H9 (cell line): Measurements from ENCODE around the gene IL1RAPL2. TPM values are rescaled to one million over a fixed set of nuclear protein-coding genes. Genes with fewer than 3 reads are reported as not detected.

ENCODE experiments used
- DNase-seq: peaks from one replicate; pipeline ENCODE4 v3.0.0-alpha.2; 2017
- H2AFZ ChIP-seq: one replicate; pipeline ENCODE4 v1.6.1; 2013; ENCODE audit warnings: mild to moderate bottlenecking, low read length, control low read depth, moderate library complexity
- H2AK5ac ChIP-seq: 2 replicates; pipeline ENCODE4 v1.6.1; 2013; ENCODE audit warnings: low read length, control low read depth, mixed read lengths; ENCODE audit not compliant: insufficient read length
- H2BK120ac ChIP-seq: one replicate; pipeline ENCODE4 v1.6.1; 2013; ENCODE audit warnings: low read depth, mild to moderate bottlenecking, low read length, control low read depth, inconsistent platforms; ENCODE audit not compliant: poor library complexity, severe bottlenecking
- H2BK12ac ChIP-seq: 2 replicates; pipeline ENCODE4 v1.6.1; 2013; ENCODE audit warnings: low read length, control low read depth, mixed read lengths, low read depth; ENCODE audit not compliant: insufficient read length
- H2BK15ac ChIP-seq: 2 replicates; pipeline ENCODE4 v1.6.1; 2013; ENCODE audit warnings: low read depth, low read length, control low read depth
- H2BK20ac ChIP-seq: one replicate; pipeline ENCODE4 v1.6.1; 2013; ENCODE audit warnings: low read depth, mild to moderate bottlenecking, low read length, control low read depth, inconsistent platforms; ENCODE audit not compliant: poor library complexity, severe bottlenecking
- H2BK5ac ChIP-seq: 2 replicates; pipeline ENCODE4 v1.6.1; 2013; ENCODE audit warnings: low read length, control low read depth, mixed read lengths; ENCODE audit not compliant: insufficient read length
- H3K14ac ChIP-seq: 2 replicates; pipeline ENCODE4 v1.6.1; 2013; ENCODE audit warnings: low read length, control low read depth; ENCODE audit not compliant: insufficient read depth
- H3K18ac ChIP-seq: 2 replicates; pipeline ENCODE4 v1.6.1; 2013; ENCODE audit warnings: low read depth, mild to moderate bottlenecking, mixed read lengths, low read length, control low read depth; ENCODE audit not compliant: insufficient read length
- H3K23ac ChIP-seq: 2 replicates; pipeline ENCODE4 v1.6.1; 2013; ENCODE audit warnings: low read length, control low read depth, mixed read lengths, low read depth; ENCODE audit not compliant: insufficient read length
- H3K23me2 ChIP-seq: 2 replicates; pipeline ENCODE4 v1.6.1; 2013; ENCODE audit warnings: low read depth, mild to moderate bottlenecking, mixed read lengths, low read length, control low read depth; ENCODE audit not compliant: insufficient read length, poor library complexity, severe bottlenecking
- H3K27ac ChIP-seq: 2 replicates; pipeline ENCODE4 v1.5.1; 2013; ENCODE audit warnings: low read length, control low read depth, mixed read lengths, low read depth; ENCODE audit not compliant: insufficient read length
- H3K27me3 ChIP-seq: 2 replicates; pipeline ENCODE4 v1.6.1; 2013; ENCODE audit warnings: low read length, control low read depth, inconsistent platforms; ENCODE audit not compliant: insufficient read depth
- H3K4ac ChIP-seq: 2 replicates; pipeline ENCODE4 v1.6.1; 2013; ENCODE audit warnings: low read depth, mild to moderate bottlenecking, control low read depth, inconsistent platforms, low read length, moderate library complexity
- H3K4me1 ChIP-seq: 2 replicates; pipeline ENCODE4 v1.6.1; 2013; ENCODE audit warnings: low read length, control low read depth, inconsistent platforms; ENCODE audit not compliant: insufficient read depth
- H3K4me2 ChIP-seq: 2 replicates; pipeline ENCODE4 v1.6.1; 2013; ENCODE audit warnings: low read length, control low read depth, mixed read lengths; ENCODE audit not compliant: insufficient read length, insufficient read depth
- H3K56ac ChIP-seq: 2 replicates; pipeline ENCODE4 v1.6.1; 2013; ENCODE audit warnings: low read depth, mild to moderate bottlenecking, mixed read lengths, low read length, control low read depth; ENCODE audit not compliant: insufficient read length
- H3K79me1 ChIP-seq: 2 replicates; pipeline ENCODE4 v1.6.1; 2013; ENCODE audit warnings: low read depth, mild to moderate bottlenecking, moderate library complexity, low read length, control low read depth, inconsistent platforms; ENCODE audit not compliant: insufficient read depth, poor library complexity, severe bottlenecking
- H3K79me2 ChIP-seq: 2 replicates; pipeline ENCODE4 v1.6.1; 2013; ENCODE audit warnings: low read length, control low read depth, inconsistent platforms; ENCODE audit not compliant: insufficient read depth
- H3K9ac ChIP-seq: 2 replicates; pipeline ENCODE4 v1.6.1; 2013; ENCODE audit warnings: low read length, control low read depth, mixed read lengths; ENCODE audit not compliant: insufficient read length; ENCODE audit errors: extremely low read depth
- H3K9me3 ChIP-seq: one replicate; pipeline ENCODE4 v1.6.1; 2013; ENCODE audit warnings: low read depth, low read length, inconsistent platforms; ENCODE audit not compliant: control insufficient read depth
- H3T11ph ChIP-seq: one replicate; pipeline ENCODE4 v1.6.1; 2013; ENCODE audit warnings: mild to moderate bottlenecking, low read length, control low read depth, inconsistent platforms
- H4K20me1 ChIP-seq: one replicate; pipeline ENCODE4 v1.6.1; 2013; ENCODE audit not compliant: control insufficient read depth, insufficient read length, insufficient read depth
- H4K5ac ChIP-seq: 2 replicates; pipeline ENCODE4 v1.6.1; 2013; ENCODE audit warnings: low read depth, mild to moderate bottlenecking, mixed read lengths, low read length, control low read depth; ENCODE audit not compliant: insufficient read length
- H4K8ac ChIP-seq: replicated peaks from 2 replicates; pipeline ENCODE4 v1.6.1; 2013; ENCODE audit warnings: low read length, control low read depth, mixed read lengths, low read depth; ENCODE audit not compliant: insufficient read length
- H4K91ac ChIP-seq: 2 replicates; pipeline ENCODE4 v1.6.1; 2013; ENCODE audit warnings: low read depth, mild to moderate bottlenecking, moderate library complexity, mixed read lengths, low read length, control low read depth; ENCODE audit not compliant: insufficient read length
- H3K27ac Mint-ChIP-seq, 3 experiments: 2 replicates in 2 of 3; 3 replicates in 1 of 3; pipeline ENCODE4 v1.8.0; 2020 to 2021; ENCODE audit warnings: mixed read lengths in 3 of 3, mild to moderate bottlenecking in 1 of 3, moderate library complexity in 1 of 3
- H3K27me3 Mint-ChIP-seq: 2 replicates; pipeline ENCODE4 v1.8.0; 2021; ENCODE audit warnings: low read depth, mild to moderate bottlenecking, moderate library complexity, mixed read lengths
- H3K36me3 Mint-ChIP-seq, 3 experiments: 2 replicates in 2 of 3; 3 replicates in 1 of 3; pipeline ENCODE4 v1.8.0; 2020 to 2021; ENCODE audit warnings: low read depth in 3 of 3, mixed read lengths in 3 of 3; ENCODE audit not compliant: insufficient read depth in 1 of 3
- H3K4me1 Mint-ChIP-seq, 2 experiments: 2 replicates each; pipeline ENCODE4 v1.8.0; 2020; ENCODE audit warnings: mixed read lengths in 2 of 2
- H3K4me3 Mint-ChIP-seq, 2 experiments: 2 replicates in 1 of 2; 3 replicates in 1 of 2; pipeline ENCODE4 v1.8.0; 2020 to 2021; ENCODE audit warnings: mild to moderate bottlenecking in 2 of 2, mixed read lengths in 2 of 2, moderate library complexity in 1 of 2
- H3K9me3 Mint-ChIP-seq, 2 experiments: 2 replicates in 1 of 2; 3 replicates in 1 of 2; pipeline ENCODE4 v1.8.0; 2020; ENCODE audit warnings: mild to moderate bottlenecking in 2 of 2, mixed read lengths in 2 of 2, moderate library complexity in 1 of 2
- CTCF ChIP-seq: fragments of 200-600 bp; sonication (generic); conservative IDR thresholded peaks from 3 replicates; pipeline ENCODE4 v1.8.0; 2021; ENCODE audit warnings: antibody characterized with exemption, mild to moderate bottlenecking
- WGBS: extraction: QIAGEN DNeasy Blood & Tissue Kit; methylation state at CpG from one replicate; pipeline ENCODE4 v1.1.7; 2013; ENCODE audit warnings: missing lambda C conversion rate, low lambda C conversion rate, mixed read lengths; ENCODE audit not compliant: insufficient read length; ENCODE audit errors: extremely low coverage; 5-methylcytosine and 5-hydroxymethylcytosine counted together
- total RNA-seq: library from RNA; stranded (reverse); gene quantifications from 2 replicates; pipeline ENCODE4 v1.2.1, GENCODE V29; 2021

The IL1RAPL2 gene
- total RNA-seq, 1 experiment from 2014 or later: not detected

- Histone ChIP-seq H3K56ac (no peak overlapping the region), H4K5ac (no peak overlapping the region), H3K4me1 (no peaks in the 10 kb centered on the region), H3K4me2 (no peak overlapping the region), H2AFZ (no peak overlapping the region), H2BK15ac (no peak overlapping the region), H4K91ac (no peak overlapping the region), H3K14ac (no peak overlapping the region), H3K27ac (no peak overlapping the region), H3K79me1 (no peaks in the 10 kb centered on the region), H2BK12ac (no peak overlapping the region), H2AK5ac (no peak overlapping the region), H3K18ac (no peak overlapping the region), H2BK5ac (no peak overlapping the region), H3K79me2 (no peaks in the 10 kb centered on the region), H3K9ac (no peak overlapping the region), H3K9me3 (no peaks in the 10 kb centered on the region), H2BK120ac (no peak overlapping the region), H2BK20ac (no peak overlapping the region), H4K20me1 (no peaks in the 10 kb centered on the region), H3T11ph (no peak overlapping the region), H3K23me2 (no peaks in the 10 kb centered on the region), H3K4ac (no peak overlapping the region), H4K8ac (no peak overlapping the region), H3K23ac (no peak overlapping the region), H3K27me3 (no peaks in the 10 kb centered on the region)
- Mint-ChIP-seq H3K4me3 (no peak overlapping the region), H3K9me3 (peaks cover 0 to 31% of the 10 kb centered on the region in 2 experiments; a peak in 2 of 5 replicates), H3K36me3 (peaks cover 0 to 4% (median 0%) of the 10 kb centered on the region in 3 experiments; a peak in 1 of 7 replicates), H3K27me3 (no peaks in the 10 kb centered on the region), H3K4me1 (no peaks in the 10 kb centered on the region), H3K27ac (no peak overlapping the region)
- no peak for DNase-seq
- TF ChIP-seq CTCF: no peak
- WGBS: no CpG with 5 or more reads among the region's 1 CpG
Observed at GRCh38 chrX:105765691-105766090, 1199.7 kb downstream of the IL1RAPL2 start.
